Ovary (tissue), 9 donors: ENCODE results near the gene PLAAT3. TPM values are rescaled to one million over a fixed set of nuclear protein-coding genes. Genes with fewer than 3 reads are reported as not detected.
A peak's percentile ranks its signal among the peaks of the same experiment; 100 is the strongest.

Experiments used
- DNase-seq, 5 donors: peaks; one replicate each; pipeline ENCODE4 v3.0.0-alpha.2; 2019 to 2020
- H3K27ac ChIP-seq, 2 donors: fragments of 200-600 bp; one replicate each; pipeline versions ENCODE4 v1.5.1 to v1.8.0; 2019 to 2022
- H3K27me3 ChIP-seq: fragments of 200-600 bp; one replicate; pipeline ENCODE4 v1.8.0; 2022
- H3K36me3 ChIP-seq: fragments of 200-600 bp; sonication (generic); one replicate; pipeline ENCODE4 v1.5.1; 2019
- H3K4me1 ChIP-seq: one replicate; pipeline ENCODE4 v1.8.1; 2013; ENCODE audit warnings: mild to moderate bottlenecking, moderate library complexity; ENCODE audit not compliant: insufficient read depth
- H3K4me3 ChIP-seq: fragments of 200-600 bp; sonication (generic); one replicate; pipeline ENCODE4 v1.5.1; 2017
- H3K9me3 ChIP-seq, 2 donors: fragments of 200-600 bp in 1 of 2; sonication (generic) in 1 of 2; one replicate each; pipeline versions ENCODE4 v1.5.1 to v1.8.1; 2013 to 2019; ENCODE audit warnings: mild to moderate bottlenecking in 1 of 2, moderate library complexity in 1 of 2
- EP300 ChIP-seq: sonication (generic); formaldehyde crosslinking; IDR thresholded peaks from one replicate; pipeline ENCODE4 v1.6.1; 2017; ENCODE audit warnings: antibody characterized with exemption
- POLR2A ChIP-seq: fragments of 450-650 bp; IDR thresholded peaks from one replicate; pipeline ENCODE4 v1.6.1; 2017; ENCODE audit warnings: antibody characterized with exemption, mild to moderate bottlenecking, moderate library complexity
- WGBS, 3 donors: extraction: QIAGEN DNeasy Blood & Tissue Kit in 1 of 3; methylation state at CpG; one replicate each; pipeline versions ENCODE4 v1.1.5 to v1.1.7; 2013 to 2017; 5-methylcytosine and 5-hydroxymethylcytosine counted together
- intact Hi-C, 4 donors: fragments of 100-400 bp; cut with DNase I; formaldehyde crosslinking; loops; one replicate each; pipeline versions ENCODE4 v1.11.0 to v1.15.1; 2022 to 2023
- polyA plus RNA-seq, 2 donors: library from polyadenylated mRNA; stranded (reverse); fragments of 200-250 nt in 1 of 2; fragments of 350-450 nt in 1 of 2; fragmentation: Illumina TruSeq in 1 of 2; extraction: RNeasy Lipid Tissue Mini Kit (QIAGEN cat#74804) in 1 of 2; gene quantifications; one replicate each; pipeline ENCODE4 v1.2.3, GENCODE V29; 2013 to 2014
- total RNA-seq, 7 donors: library from RNA; depleted of rRNA in 2 of 7; stranded (reverse); fragments of >200 nt in 2 of 7; fragmentation: NEBNext Ultra II Directional in 3 of 7; extraction: Animal tissue kit (Norgen Biotek cat#: 25700) in 3 of 7; gene quantifications; one replicate each; pipeline versions ENCODE4 v1.1.0 to v1.2.4, GENCODE V29; 2016 to 2023
- TF ChIP-seq, protein P1 (sequence below), 3 donors: fragments of 450-650 bp in 2 of 3; fragments of 200-600 bp in 1 of 3; IDR thresholded peaks; one replicate each; pipeline versions ENCODE4 v1.5.1 to v1.8.0; 2016 to 2022; ENCODE audit warnings: antibody characterized with exemption in 3 of 3, mild to moderate bottlenecking in 1 of 3
- donor health status: DM: no; HTN: no; CAD: no; lungs with moderate emphysema.
- donor health status: DM: no; HTN: no; CAD: no.
- donor health status: Bipolar disorder and iron deficiency.
- donor health status: DM: yes; HTN: yes; CAD: no.
- donor health status: DM: no; HTN: no; CAD: no.
- donor health status: DM: yes; HTN: yes; CAD: no.

The PLAAT3 gene
- total and polyA plus RNA-seq, 9 donors = 41.1 to 147 (median 110) TPM

DNA sequence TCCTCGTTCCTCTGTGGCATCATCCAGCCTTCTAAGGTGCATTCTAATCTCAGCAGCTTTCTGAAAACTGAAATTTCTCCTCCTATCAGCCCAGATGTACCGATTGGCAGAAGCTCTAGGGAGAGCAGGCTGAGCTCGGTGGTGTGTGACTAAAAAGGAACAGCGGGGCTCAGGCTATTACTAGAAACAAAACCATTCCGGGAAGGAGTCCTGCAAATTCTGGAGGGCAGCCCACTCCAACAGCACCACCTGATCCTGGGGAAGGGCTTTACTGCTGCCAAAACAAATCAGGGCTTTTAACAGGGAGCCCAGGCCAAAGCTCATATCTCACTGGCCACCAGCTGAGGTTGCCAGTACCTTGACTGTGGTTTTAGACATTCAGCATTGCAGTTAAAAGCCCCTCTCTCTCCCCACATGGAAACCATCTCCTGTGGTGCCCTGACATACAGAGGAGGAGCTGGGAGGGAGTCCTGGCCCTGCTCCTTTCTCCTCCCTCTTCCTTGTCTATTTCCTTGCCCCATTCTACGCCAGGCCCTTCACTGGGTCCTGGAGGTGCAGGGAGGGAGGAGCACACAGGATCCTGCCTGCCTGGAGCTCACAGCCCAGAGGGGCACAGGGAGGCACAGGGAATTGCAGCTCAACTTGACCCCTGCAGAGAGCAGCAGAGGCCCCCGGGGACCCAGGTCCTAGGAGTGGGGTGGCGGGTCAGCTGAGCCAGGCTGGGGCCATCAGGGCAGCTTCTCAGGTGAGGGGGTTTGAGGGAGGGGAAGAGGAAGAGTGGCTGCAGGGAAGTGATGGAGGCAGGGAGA is 76.7 kb downstream of the PLAAT3 start:
- peak; percentile 78 to 87 (median 83) for DNase-seq
- intact Hi-C loops = no loop called here
- WGBS, 3 donors = 12 to 13% (median 12%) methylated on average over 8 of the region's 8 CpGs

DNA sequence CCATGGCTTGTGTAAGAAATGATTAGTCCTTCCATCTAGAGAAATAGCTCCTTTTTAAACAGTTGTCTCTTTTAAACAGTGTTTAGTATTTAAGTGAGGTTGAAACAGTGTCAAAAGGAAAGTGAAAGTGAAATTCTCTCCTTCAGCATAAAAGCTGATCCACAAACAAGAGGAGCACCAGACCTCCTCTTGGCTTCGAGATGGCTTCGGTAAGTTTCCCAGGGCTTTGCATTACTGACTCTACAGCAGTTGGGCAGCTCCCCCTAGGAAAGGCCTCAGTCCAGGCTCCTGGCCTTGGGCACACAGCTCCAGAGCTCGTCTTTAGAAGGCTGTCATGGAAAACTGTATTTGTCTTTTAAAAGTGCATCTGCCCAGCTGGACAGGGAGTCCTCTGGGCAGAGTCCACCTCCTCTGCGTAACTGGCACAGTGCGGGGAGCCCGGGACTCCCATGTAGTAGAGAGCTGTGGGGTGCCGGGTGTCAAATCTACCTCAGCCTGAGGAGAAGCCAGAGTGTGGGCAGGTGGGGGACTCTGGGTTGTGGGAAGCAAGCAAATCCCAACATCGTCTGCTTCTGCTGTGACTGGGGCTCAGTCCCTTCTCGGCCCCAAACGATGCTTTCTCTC is 77.5 kb downstream of the PLAAT3 start, which contains the start of gene PLAAT4:
Gene PLAAT4 (plus strand): TSS at position 140 of the 624 bp plus-strand sequence. CDS start 61 bp downstream, at position 201.
- DNase-seq = peak; percentile 58 to 69 (median 62)
- intact Hi-C loops = no loop called here
- Histone ChIP-seq H3K4me1 (peaks cover 21% of the 10 kb centered on the region), H3K4me3 (peak within 1 kb of the TSS; percentile 37), H3K36me3 (no peaks in the 10 kb centered on the region), H3K27ac (peak within 1 kb of the TSS; percentile 89 to 92), H3K9me3 (no peaks in the 10 kb centered on the region), H3K27me3 (no peaks in the 10 kb centered on the region)
- 0 to 3% (median 2%) methylated on average over 10 of the region's 10 CpGs for WGBS, 3 donors
- no peak for TF ChIP-seq POLR2A
- TF ChIP-seq EP300 = no peak
- TF ChIP-seq, protein P1, sequence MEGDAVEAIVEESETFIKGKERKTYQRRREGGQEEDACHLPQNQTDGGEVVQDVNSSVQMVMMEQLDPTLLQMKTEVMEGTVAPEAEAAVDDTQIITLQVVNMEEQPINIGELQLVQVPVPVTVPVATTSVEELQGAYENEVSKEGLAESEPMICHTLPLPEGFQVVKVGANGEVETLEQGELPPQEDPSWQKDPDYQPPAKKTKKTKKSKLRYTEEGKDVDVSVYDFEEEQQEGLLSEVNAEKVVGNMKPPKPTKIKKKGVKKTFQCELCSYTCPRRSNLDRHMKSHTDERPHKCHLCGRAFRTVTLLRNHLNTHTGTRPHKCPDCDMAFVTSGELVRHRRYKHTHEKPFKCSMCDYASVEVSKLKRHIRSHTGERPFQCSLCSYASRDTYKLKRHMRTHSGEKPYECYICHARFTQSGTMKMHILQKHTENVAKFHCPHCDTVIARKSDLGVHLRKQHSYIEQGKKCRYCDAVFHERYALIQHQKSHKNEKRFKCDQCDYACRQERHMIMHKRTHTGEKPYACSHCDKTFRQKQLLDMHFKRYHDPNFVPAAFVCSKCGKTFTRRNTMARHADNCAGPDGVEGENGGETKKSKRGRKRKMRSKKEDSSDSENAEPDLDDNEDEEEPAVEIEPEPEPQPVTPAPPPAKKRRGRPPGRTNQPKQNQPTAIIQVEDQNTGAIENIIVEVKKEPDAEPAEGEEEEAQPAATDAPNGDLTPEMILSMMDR (IDR thresholded peaks at IDR 0.05) = no peak

More for the DNA sequence above, 76.7 kb downstream of the PLAAT3 start:
- peak; percentile 25 for TF ChIP-seq POLR2A
- no peak for TF ChIP-seq EP300
- no peaks in the 10 kb centered on the region for H3K27me3 ChIP-seq
- H3K36me3 ChIP-seq = no peaks in the 10 kb centered on the region
- peak overlapping the region; percentile 89 to 92 for H3K27ac ChIP-seq
- H3K9me3 ChIP-seq = no peaks in the 10 kb centered on the region
- peak overlapping the region; percentile 37 for H3K4me3 ChIP-seq
- H3K4me1 ChIP-seq = peaks cover 21% of the 10 kb centered on the region

DNA sequence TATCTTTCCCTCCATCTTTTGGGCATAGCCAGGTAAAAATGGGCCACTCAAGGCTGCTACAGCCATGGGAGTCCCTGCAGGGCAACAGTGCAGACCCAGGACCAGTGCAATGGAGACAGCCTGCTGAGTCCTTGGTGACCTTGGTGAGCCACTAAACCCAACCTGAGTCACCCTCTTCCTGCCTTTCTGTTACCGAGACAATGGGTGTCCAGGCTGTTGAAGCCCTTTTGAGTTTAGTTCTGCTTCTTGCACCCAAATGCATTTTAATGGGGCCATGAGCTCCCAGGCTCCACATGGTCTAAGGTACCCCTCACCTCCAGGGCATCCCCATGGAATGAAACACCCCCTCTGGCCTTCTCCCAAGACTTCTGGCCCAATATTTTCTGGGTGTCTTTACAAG is 78.5 kb downstream of the PLAAT3 start:
- intact Hi-C loops = no loop called here
- H3K4me3 ChIP-seq = no peak overlapping the region
- no peaks in the 10 kb centered on the region for H3K27me3 ChIP-seq
- DNase-seq = no peak
- H3K36me3 ChIP-seq = no peaks in the 10 kb centered on the region
- TF ChIP-seq POLR2A (no peak), EP300 (no peak)
- TF ChIP-seq, protein P1 (IDR thresholded peaks at IDR 0.05) = no peak
- 84 to 94% (median 93%) methylated on average over 1 of the region's 1 CpG for WGBS, 3 donors
- H3K4me1 ChIP-seq = peaks cover 23% of the 10 kb centered on the region
- H3K27ac ChIP-seq = peak overlapping the region in 1 of 2 donors; percentile 92
- H3K9me3 ChIP-seq = no peaks in the 10 kb centered on the region

DNA sequence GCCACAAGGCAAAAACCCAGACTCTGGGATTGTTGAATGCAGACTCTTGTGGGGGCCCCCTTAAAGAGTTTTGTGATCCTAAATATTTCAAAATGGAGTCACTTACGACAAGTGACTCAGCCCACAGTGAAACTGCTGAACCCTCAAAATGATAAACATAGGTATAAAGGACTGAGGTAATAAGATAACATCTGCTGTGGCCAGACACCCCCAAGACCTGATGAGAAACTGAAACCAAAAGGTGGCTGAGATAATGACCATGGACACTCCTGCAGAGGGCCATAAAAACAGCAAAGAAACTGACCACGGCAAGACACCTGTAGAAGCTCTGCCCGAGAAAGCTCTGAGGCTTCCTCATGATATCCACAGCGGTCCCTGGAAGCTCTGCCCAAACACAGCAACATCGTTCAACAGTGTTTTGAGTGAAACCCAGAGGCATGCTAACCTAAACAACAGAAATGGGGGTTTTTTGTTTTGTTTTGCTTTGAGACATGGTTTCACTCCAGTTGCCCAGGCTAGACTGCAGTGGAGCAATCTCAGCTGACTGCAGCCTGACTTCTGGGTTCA is 79.3 kb downstream of the PLAAT3 start:
- TF ChIP-seq, protein P1 (IDR thresholded peaks at IDR 0.05) = no peak
- TF ChIP-seq EP300 (no peak), POLR2A (no peak)
- WGBS, 3 donors = 83 to 86% (median 85%) methylated on average over 5 of the region's 5 CpGs
- Histone ChIP-seq H3K36me3 (no peaks in the 10 kb centered on the region), H3K27me3 (no peaks in the 10 kb centered on the region), H3K4me3 (no peak overlapping the region), H3K9me3 (no peaks in the 10 kb centered on the region), H3K27ac (no peak overlapping the region), H3K4me1 (peaks cover 23% of the 10 kb centered on the region)
- no peak for DNase-seq
- intact Hi-C loops = no loop called here
